ENCODE results near the gene ZNF470. TPM values are rescaled to one million over a fixed set of nuclear protein-coding genes. Genes with fewer than 3 reads are reported as not detected.
A peak's percentile ranks its signal among the peaks of the same experiment; 100 is the strongest.

ZNF470 gene
- total RNA-seq, 1 experiment from 2014 or later: 7.1 TPM

DNA sequence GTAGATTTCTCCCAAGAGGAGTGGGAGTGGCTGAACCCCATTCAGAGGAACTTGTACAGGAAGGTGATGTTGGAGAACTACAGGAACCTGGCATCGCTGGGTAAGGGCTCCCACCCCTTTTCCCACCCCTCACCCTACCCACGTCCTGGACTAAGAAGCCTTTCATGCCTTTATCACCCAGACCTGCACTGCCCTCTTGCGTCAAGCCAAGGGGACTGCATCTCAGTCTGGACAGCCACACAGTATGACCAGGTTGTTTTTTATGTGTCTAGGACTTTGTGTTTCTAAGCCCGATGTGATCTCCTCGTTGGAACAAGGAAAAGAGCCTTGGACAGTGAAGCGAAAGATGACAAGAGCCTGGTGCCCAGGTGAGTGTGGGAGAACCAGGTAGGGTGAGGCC lies 19.7 kb upstream of the ZNF470 start:
- peaks cover 74 to 76% of the 10 kb centered on the region in 2 experiments for H3K9me3 Mint-ChIP-seq
- DNase-seq: peak; percentile 41
- H3K56ac ChIP-seq (ENCODE audit: insufficient read length, low read depth, low read length): no peak overlapping the region

More for the DNA sequence above, 19.7 kb upstream of the ZNF470 start:
- Mint-ChIP-seq H3K4me3 (no peak overlapping the region), H3K27ac (no peak overlapping the region), H3K36me3 (ENCODE audit: insufficient read depth in 1 of 3, low read depth in 3 of 3) (peaks cover 42 to 71% (median 49%) of the 10 kb centered on the region in 3 experiments), H3K4me1 (no peaks in the 10 kb centered on the region), H3K27me3 (ENCODE audit: low read depth) (peaks cover 3% of the 10 kb centered on the region; the same call in 1 of the 2 replicates)
- Histone ChIP-seq H2BK120ac (ENCODE audit: low read depth, low read length, poor library complexity, severe bottlenecking) (no peak overlapping the region), H3K23me2 (ENCODE audit: insufficient read length, low read depth, low read length, poor library complexity, severe bottlenecking) (no peaks in the 10 kb centered on the region), H2BK12ac (ENCODE audit: insufficient read length, low read depth, low read length) (no peak overlapping the region), H4K20me1 (ENCODE audit: control insufficient read depth, insufficient read depth, insufficient read length) (no peaks in the 10 kb centered on the region), H3T11ph (ENCODE audit: low read length) (no peak overlapping the region), H3K4ac (ENCODE audit: low read depth, low read length) (no peak overlapping the region), H4K5ac (ENCODE audit: insufficient read length, low read depth, low read length) (no peak overlapping the region), H3K79me1 (ENCODE audit: insufficient read depth, low read depth, low read length, poor library complexity, severe bottlenecking) (no peaks in the 10 kb centered on the region), H4K8ac (replicated peaks; ENCODE audit: insufficient read length, low read depth, low read length) (no peak overlapping the region), H3K9ac (ENCODE audit: extremely low read depth, insufficient read length, low read length) (no peak overlapping the region), H2AK5ac (ENCODE audit: insufficient read length, low read length) (no peak overlapping the region), H2BK15ac (ENCODE audit: low read depth, low read length) (no peak overlapping the region), H3K18ac (ENCODE audit: insufficient read length, low read depth, low read length) (no peak overlapping the region), H3K14ac (ENCODE audit: insufficient read depth, low read length) (no peak overlapping the region), H3K27me3 (ENCODE audit: insufficient read depth, low read length) (no peaks in the 10 kb centered on the region; the same call in 1 of the 2 replicates), H3K9me3 (ENCODE audit: control insufficient read depth, low read depth, low read length) (peaks cover 40% of the 10 kb centered on the region), H3K27ac (ENCODE audit: insufficient read length, low read depth, low read length) (no peak overlapping the region), H3K4me2 (ENCODE audit: insufficient read depth, insufficient read length, low read length) (no peak overlapping the region), H3K79me2 (ENCODE audit: insufficient read depth, low read length) (no peaks in the 10 kb centered on the region), H2BK5ac (ENCODE audit: insufficient read length, low read length) (no peak overlapping the region), H2BK20ac (ENCODE audit: low read depth, low read length, poor library complexity, severe bottlenecking) (no peak overlapping the region), H2AFZ (ENCODE audit: low read length) (no peak overlapping the region), H3K23ac (ENCODE audit: insufficient read length, low read depth, low read length) (no peak overlapping the region), H4K91ac (ENCODE audit: insufficient read length, low read depth, low read length) (no peak overlapping the region), H3K4me1 (ENCODE audit: insufficient read depth, low read length) (no peaks in the 10 kb centered on the region)
- TF ChIP-seq, protein P1, sequence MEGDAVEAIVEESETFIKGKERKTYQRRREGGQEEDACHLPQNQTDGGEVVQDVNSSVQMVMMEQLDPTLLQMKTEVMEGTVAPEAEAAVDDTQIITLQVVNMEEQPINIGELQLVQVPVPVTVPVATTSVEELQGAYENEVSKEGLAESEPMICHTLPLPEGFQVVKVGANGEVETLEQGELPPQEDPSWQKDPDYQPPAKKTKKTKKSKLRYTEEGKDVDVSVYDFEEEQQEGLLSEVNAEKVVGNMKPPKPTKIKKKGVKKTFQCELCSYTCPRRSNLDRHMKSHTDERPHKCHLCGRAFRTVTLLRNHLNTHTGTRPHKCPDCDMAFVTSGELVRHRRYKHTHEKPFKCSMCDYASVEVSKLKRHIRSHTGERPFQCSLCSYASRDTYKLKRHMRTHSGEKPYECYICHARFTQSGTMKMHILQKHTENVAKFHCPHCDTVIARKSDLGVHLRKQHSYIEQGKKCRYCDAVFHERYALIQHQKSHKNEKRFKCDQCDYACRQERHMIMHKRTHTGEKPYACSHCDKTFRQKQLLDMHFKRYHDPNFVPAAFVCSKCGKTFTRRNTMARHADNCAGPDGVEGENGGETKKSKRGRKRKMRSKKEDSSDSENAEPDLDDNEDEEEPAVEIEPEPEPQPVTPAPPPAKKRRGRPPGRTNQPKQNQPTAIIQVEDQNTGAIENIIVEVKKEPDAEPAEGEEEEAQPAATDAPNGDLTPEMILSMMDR (conservative IDR thresholded peaks at IDR 0.05): peak; percentile 40
- WGBS (ENCODE audit: extremely low coverage, insufficient read length, low lambda C conversion rate): no CpG with 5 or more reads among the region's 6 CpGs

All from H9 (cell line).